ENCODE results near the gene AMPH. TPM values are rescaled to one million over a fixed set of nuclear protein-coding genes. Genes with fewer than 3 reads are reported as not detected.
"Not testable (repeated sequence)": the region's sequence is repeated elsewhere in the genome, so short reads cannot be mapped to it uniquely, and the experiment has no call there.

AMPH gene
- total RNA-seq, 1 experiment from 2014 or later = not detected

DNA sequence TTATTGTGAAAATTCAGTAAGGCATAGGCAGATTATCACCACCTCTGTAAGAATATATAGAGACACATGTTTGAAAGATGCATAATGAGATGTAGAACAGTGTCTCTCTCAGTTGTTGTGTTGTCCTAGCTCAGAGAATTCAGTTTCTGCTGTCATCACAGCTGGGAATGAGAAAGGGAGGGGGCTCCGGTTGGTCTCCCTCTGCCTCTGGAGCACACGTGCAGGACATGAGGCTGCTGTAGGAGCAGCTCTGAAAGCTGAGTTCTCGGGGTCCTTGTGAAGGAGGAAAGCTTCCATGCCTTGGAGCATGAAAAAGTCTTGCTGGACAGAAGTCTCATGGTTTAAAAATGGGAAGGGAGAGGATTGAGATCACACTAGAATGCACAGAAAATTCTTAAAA is 280.4 kb downstream of the AMPH start:
- H3K4me1 ChIP-seq (ENCODE audit: control insufficient read depth in 1 of 2, insufficient read depth in 2 of 2, low read length in 2 of 2); H3K9me2 ChIP-seq (ENCODE audit: insufficient read depth); H3K27me3 ChIP-seq (ENCODE audit: insufficient read depth, low read length); DNase-seq (ENCODE audit: low read depth, low spot score); H3K4me3 ChIP-seq (replicated peaks in 1 of 2; ENCODE audit: low read depth in 1 of 2, low read length in 2 of 2); POLR2A ChIA-PET; BruUV-seq (replicated peaks); H3K9ac ChIP-seq (ENCODE audit: low read length); RAD21 ChIA-PET (ENCODE audit: low non-redundant PET in 1 of 2, low total read pairs in 2 of 2, uncharacterized antibody in 2 of 2, unreplicated experiment in 2 of 2); intact Hi-C loops (cut with micrococcal nuclease); H3K9me3 ChIP-seq (ENCODE audit: control insufficient read depth in 1 of 2, insufficient read depth in 1 of 2, low read depth in 1 of 2, low read length in 2 of 2); H3K36me3 ChIP-seq (ENCODE audit: control insufficient read depth in 1 of 2, insufficient read depth in 2 of 2, low read length in 2 of 2); H2AFZ ChIP-seq (ENCODE audit: low read depth, low read length, poor library complexity, severe bottlenecking); H3K27ac ChIP-seq (ENCODE audit: low read depth, low read length); H3K79me2 ChIP-seq (ENCODE audit: insufficient read depth, low read length); ATAC-seq; H3K4me2 ChIP-seq (ENCODE audit: low read length); H4K20me1 ChIP-seq (ENCODE audit: insufficient read depth): not testable (repeated sequence)
- CTCF ChIA-PET = interaction anchor here (1.3 to 1.9 kb wide), 3 partner anchors 8 to 135 kb away, joined by 3 to 10 read pairs (median 6); no protein-coding TSS in a partner anchor

DNA sequence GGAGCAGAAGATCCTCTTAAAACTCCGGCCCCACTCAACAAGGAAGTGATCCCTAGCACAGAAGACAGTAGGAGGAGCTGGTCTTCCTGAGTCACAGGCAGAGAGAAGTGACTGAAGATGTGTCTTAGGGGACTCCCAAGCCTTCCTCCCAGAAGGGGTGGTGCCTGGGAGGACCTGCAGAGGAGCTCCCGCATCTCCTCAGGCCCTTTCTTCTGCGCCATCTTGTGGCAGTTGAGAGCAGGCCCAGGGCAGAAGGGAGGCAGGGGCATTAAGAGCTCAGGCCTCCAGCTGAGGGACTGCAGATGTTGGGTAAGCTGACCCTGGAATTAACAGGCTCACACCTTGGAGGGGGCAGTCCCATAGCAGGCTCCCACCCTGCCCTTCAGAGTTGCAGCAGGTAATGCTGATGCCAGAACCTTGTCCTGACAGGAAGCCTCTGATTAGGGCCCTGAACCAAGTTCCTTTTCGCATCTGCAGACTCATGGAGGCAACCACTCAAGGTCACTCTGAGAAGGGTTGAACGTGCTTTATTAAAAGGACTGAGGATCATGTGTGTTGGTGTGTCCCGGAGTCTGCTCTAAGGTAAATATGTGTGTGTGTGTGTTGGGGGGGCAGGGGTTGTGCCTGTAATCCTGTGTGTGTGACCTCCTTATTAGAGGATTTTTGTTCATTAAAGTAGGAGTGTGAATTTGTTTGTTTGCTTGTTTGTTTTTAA is 281.1 kb downstream of the AMPH start:
- POLR2A ChIA-PET; BruUV-seq (replicated peaks); H3K4me3 ChIP-seq (replicated peaks in 1 of 2; ENCODE audit: low read depth in 1 of 2, low read length in 2 of 2); H3K4me1 ChIP-seq (ENCODE audit: control insufficient read depth in 1 of 2, insufficient read depth in 2 of 2, low read length in 2 of 2); H3K79me2 ChIP-seq (ENCODE audit: insufficient read depth, low read length); DNase-seq (ENCODE audit: low read depth, low spot score); RAD21 ChIA-PET (ENCODE audit: low non-redundant PET in 1 of 2, low total read pairs in 2 of 2, uncharacterized antibody in 2 of 2, unreplicated experiment in 2 of 2); H3K27me3 ChIP-seq (ENCODE audit: insufficient read depth, low read length); H3K9ac ChIP-seq (ENCODE audit: low read length); H3K9me3 ChIP-seq (ENCODE audit: control insufficient read depth in 1 of 2, insufficient read depth in 1 of 2, low read depth in 1 of 2, low read length in 2 of 2); H3K4me2 ChIP-seq (ENCODE audit: low read length); H2AFZ ChIP-seq (ENCODE audit: low read depth, low read length, poor library complexity, severe bottlenecking); intact Hi-C loops (cut with micrococcal nuclease); H3K36me3 ChIP-seq (ENCODE audit: control insufficient read depth in 1 of 2, insufficient read depth in 2 of 2, low read length in 2 of 2); H3K9me2 ChIP-seq (ENCODE audit: insufficient read depth); H3K27ac ChIP-seq (ENCODE audit: low read depth, low read length); H4K20me1 ChIP-seq (ENCODE audit: insufficient read depth): not testable (repeated sequence)
- peak; percentile 82 for ATAC-seq
- TF ChIP-seq, protein P1, sequence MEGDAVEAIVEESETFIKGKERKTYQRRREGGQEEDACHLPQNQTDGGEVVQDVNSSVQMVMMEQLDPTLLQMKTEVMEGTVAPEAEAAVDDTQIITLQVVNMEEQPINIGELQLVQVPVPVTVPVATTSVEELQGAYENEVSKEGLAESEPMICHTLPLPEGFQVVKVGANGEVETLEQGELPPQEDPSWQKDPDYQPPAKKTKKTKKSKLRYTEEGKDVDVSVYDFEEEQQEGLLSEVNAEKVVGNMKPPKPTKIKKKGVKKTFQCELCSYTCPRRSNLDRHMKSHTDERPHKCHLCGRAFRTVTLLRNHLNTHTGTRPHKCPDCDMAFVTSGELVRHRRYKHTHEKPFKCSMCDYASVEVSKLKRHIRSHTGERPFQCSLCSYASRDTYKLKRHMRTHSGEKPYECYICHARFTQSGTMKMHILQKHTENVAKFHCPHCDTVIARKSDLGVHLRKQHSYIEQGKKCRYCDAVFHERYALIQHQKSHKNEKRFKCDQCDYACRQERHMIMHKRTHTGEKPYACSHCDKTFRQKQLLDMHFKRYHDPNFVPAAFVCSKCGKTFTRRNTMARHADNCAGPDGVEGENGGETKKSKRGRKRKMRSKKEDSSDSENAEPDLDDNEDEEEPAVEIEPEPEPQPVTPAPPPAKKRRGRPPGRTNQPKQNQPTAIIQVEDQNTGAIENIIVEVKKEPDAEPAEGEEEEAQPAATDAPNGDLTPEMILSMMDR (IDR thresholded peaks at IDR 0.05 in 2 of 3, conservative IDR thresholded peaks at IDR 0.05 in 1 of 3; ENCODE audit: borderline replicate concordance in 1 of 3, insufficient read depth in 1 of 3, low read depth in 2 of 3, low read length in 2 of 3) = peak; percentile 14 to 29 (median 25); a peak in 3 of 6 replicates
- CTCF ChIA-PET = interaction anchor here (0.7 to 1.9 kb wide), 6 partner anchors 8 to 448 kb away, joined by 3 to 10 read pairs (median 3); no protein-coding TSS in a partner anchor

DNA sequence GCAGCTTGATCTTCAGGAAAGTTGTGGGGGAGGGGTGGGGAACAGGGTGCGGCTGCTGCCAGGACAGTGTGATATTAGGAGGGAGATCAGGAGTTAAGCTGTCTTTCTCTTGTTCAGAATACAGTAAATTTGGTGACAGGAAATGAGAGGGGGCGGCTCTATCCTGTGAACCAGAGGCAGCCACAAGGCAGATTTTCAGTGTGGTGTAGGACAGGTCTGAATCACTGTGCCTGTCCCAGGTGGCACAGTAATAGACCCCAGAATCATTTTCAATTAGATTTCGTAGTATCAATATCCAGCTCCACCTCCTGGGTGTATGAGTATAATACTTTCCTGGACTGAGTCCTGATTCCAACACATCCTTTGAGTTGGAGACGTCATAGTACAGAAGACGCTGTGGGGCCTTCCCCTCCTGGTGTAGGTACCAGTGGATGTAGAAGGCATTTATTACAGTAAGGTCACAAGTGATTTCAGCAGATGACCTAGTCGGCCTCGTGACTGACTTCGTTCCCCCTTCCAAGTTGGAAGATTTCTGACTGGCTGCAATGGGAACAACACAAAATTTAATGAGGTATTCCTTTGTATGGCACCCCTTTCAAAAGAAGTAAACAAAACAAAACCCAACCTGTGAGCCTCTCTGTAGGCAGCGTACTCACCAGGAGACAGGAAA is 281.9 kb downstream of the AMPH start:
- DNase-seq (ENCODE audit: low read depth, low spot score); RAD21 ChIA-PET (ENCODE audit: low non-redundant PET in 1 of 2, low total read pairs in 2 of 2, uncharacterized antibody in 2 of 2, unreplicated experiment in 2 of 2); H3K9ac ChIP-seq (ENCODE audit: low read length); H3K27ac ChIP-seq (ENCODE audit: low read depth, low read length); POLR2A ChIA-PET; BruUV-seq (replicated peaks); H3K27me3 ChIP-seq (ENCODE audit: insufficient read depth, low read length); H3K79me2 ChIP-seq (ENCODE audit: insufficient read depth, low read length); H3K9me3 ChIP-seq (ENCODE audit: control insufficient read depth in 1 of 2, insufficient read depth in 1 of 2, low read depth in 1 of 2, low read length in 2 of 2); H4K20me1 ChIP-seq (ENCODE audit: insufficient read depth); intact Hi-C loops (cut with micrococcal nuclease); H2AFZ ChIP-seq (ENCODE audit: low read depth, low read length, poor library complexity, severe bottlenecking); H3K4me2 ChIP-seq (ENCODE audit: low read length); H3K9me2 ChIP-seq (ENCODE audit: insufficient read depth); ATAC-seq; H3K4me1 ChIP-seq (ENCODE audit: control insufficient read depth in 1 of 2, insufficient read depth in 2 of 2, low read length in 2 of 2); H3K36me3 ChIP-seq (ENCODE audit: control insufficient read depth in 1 of 2, insufficient read depth in 2 of 2, low read length in 2 of 2); H3K4me3 ChIP-seq (replicated peaks in 1 of 2; ENCODE audit: low read depth in 1 of 2, low read length in 2 of 2): not testable (repeated sequence)
- CTCF ChIA-PET = interaction anchor here (1.1 to 1.9 kb wide), 5 partner anchors 9 to 448 kb away, joined by 3 to 10 read pairs (median 3); no protein-coding TSS in a partner anchor

All from HCT116 (cell line).